Left renal pelvis (tissue), 4 donors: ENCODE results near the gene NEAT1. TPM values are rescaled to one million over a fixed set of nuclear protein-coding genes. Genes with fewer than 3 reads are reported as not detected.

ENCODE experiments used
- polyA plus RNA-seq, 4 donors: library from polyadenylated mRNA; unstranded; fragments of 120-200 nt; gene quantifications; one replicate each; pipeline ENCODE4 v1.2.1, GENCODE V29; 2013; ENCODE audit not compliant: insufficient read length in 4 of 4

The NEAT1 gene
- polyA plus RNA-seq, 4 donors, result 132 to 289 (median 201) TPM

Other genes with a start within 250 kb of the NEAT1 start
- gene CAPN1, start 240.9 kb upstream of the NEAT1 start, polyA plus RNA-seq, result 100 to 1,000 TPM in 1 of 4 donors, 10 to 100 TPM in 3; 76.5 to 113 (median 88.6) TPM
- gene POLA2, start 160.8 kb upstream of the NEAT1 start, polyA plus RNA-seq, result 10 to 100 TPM; 24.3 to 30.0 (median 28.3) TPM
- gene CDC42EP2, start 107.9 kb upstream of the NEAT1 start, polyA plus RNA-seq, result 10 to 100 TPM in 2 of 4 donors, 1 to 10 TPM in 2; 7.0 to 24.1 (median 11.4) TPM
- 100 to 1,000 TPM in 1 of 4 donors, 10 to 100 TPM in 3; 80.6 to 102 (median 88.0) TPM for gene DPF2, start 88.9 kb upstream of the NEAT1 start, polyA plus RNA-seq
- gene TIGD3, start 68.0 kb upstream of the NEAT1 start, polyA plus RNA-seq, result under 1 TPM; 0.41 to 0.69 (median 0.55) TPM
- 1 to 10 TPM; 4.2 to 9.2 (median 6.1) TPM for gene SLC25A45, start 40.2 kb upstream of the NEAT1 start, polyA plus RNA-seq
- 10 to 100 TPM; 11.2 to 24.4 (median 17.0) TPM for gene FRMD8, start 36.2 kb upstream of the NEAT1 start, polyA plus RNA-seq
- gene MALAT1, start 76.2 kb downstream of the NEAT1 start, polyA plus RNA-seq, result 100 to 1,000 TPM; 557 to 843 (median 666) TPM
- gene SCYL1, start 102.3 kb downstream of the NEAT1 start, polyA plus RNA-seq, result 10 to 100 TPM; 58.6 to 83.9 (median 59.5) TPM
- 100 to 1,000 TPM; 115 to 360 (median 154) TPM for gene LTBP3, start 135.6 kb downstream of the NEAT1 start, polyA plus RNA-seq
- gene ZNRD2, start 147.7 kb downstream of the NEAT1 start, polyA plus RNA-seq, result 10 to 100 TPM; 43.7 to 60.9 (median 56.4) TPM
- 10 to 100 TPM; 19.7 to 41.1 (median 28.6) TPM for gene FAM89B, start 149.7 kb downstream of the NEAT1 start, polyA plus RNA-seq
- 10 to 100 TPM in 3 of 4 donors, 1 to 10 TPM in 1; 10.0 to 29.2 (median 20.2) TPM for gene EHBP1L1, start 153.3 kb downstream of the NEAT1 start, polyA plus RNA-seq
- under 1 TPM; 0.24 to 0.95 (median 0.46) TPM for gene KCNK7, start 173.0 kb downstream of the NEAT1 start, polyA plus RNA-seq
- gene MAP3K11, start 191.4 kb downstream of the NEAT1 start, polyA plus RNA-seq, result 10 to 100 TPM; 24.9 to 47.5 (median 34.7) TPM
- gene PCNX3, start 193.0 kb downstream of the NEAT1 start, polyA plus RNA-seq, result 10 to 100 TPM; 20.3 to 37.9 (median 28.1) TPM
- 10 to 100 TPM; 20.5 to 46.5 (median 34.1) TPM for gene SIPA1, start 215.3 kb downstream of the NEAT1 start, polyA plus RNA-seq
- 10 to 100 TPM; 50.0 to 62.9 (median 58.8) TPM for gene RELA, start 240.1 kb downstream of the NEAT1 start, polyA plus RNA-seq